Hippocampal formation (tissue), 2 donors: ENCODE data around the gene AK8.
"Not testable (repeated sequence)": the region's sequence is repeated elsewhere in the genome, so short reads cannot be mapped to it uniquely, and the experiment has no call there.

Source experiments
- DNase-seq, 2 donors: peaks; one replicate each; lab custom pipeline; 2025; lab: John Stamatoyannopoulos, UW

AK8 gene

DNA sequence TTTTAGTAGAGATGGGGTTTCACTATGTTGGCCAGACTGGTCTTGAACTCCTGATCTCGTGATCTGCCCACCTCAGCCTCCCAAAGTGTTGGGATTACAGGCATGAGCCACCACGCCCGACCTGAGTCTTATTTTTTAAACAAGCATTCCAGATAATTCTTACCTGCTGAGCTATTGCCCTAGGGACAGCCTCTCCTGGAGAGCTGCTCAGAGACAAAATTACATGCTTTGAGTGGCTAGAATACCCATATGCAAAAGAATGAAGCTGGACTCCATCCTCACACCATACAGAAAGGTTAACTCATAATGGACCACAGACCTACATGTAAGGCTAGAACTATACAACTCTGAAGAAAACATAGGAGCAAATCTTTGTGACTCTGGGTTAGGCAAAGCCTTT, 166.2 kb downstream of the AK8 start:
- DNase-seq, result no peak

GRCh38 chr9:132711152-132711551, 166.9 kb downstream of the AK8 start:
- not testable (repeated sequence) for DNase-seq

DNA sequence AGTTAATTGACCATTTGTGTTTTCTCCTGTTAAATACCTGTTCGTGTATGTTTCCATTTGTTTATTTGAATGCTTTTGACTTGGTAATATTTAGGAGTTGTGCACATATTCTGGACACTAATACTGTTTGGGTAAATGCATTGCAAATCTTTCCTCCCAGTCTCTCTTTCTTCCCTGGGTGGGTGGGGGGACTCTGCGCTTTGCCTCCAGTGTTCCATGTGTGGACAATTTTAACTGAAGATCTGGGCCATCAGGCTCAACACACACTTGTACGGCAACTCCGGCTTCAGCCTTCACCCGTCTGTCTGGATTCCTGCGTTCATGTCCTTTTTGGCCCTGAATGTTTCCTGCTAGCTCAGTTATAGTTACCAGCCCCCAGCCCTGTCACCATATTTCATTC, 167.8 kb downstream of the AK8 start:
- DNase-seq, result no peak

GRCh38 chr9:132708769-132709430, 169.2 kb downstream of the AK8 start:
- no peak for DNase-seq

DNA sequence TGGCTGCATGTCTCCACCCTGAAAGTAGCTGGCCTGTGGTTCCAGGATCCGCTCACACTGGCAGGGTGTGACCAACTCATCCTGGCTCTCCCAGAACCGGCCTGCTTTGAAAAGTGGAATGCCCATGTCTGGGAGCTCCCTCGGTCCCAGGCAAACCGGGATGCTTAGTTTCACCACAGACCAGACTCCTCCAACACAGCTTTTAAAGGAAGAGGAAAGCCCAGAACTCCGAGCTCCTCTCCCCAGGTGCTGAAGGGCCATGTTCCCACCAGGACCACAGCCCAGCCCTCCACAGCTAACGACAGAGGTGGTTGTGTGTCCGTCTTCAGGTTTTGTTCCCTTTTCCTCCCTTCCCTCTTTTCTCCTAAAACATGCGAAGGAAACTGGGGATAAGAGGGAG, 169.8 kb downstream of the AK8 start:
- DNase-seq, result no peak

DNA sequence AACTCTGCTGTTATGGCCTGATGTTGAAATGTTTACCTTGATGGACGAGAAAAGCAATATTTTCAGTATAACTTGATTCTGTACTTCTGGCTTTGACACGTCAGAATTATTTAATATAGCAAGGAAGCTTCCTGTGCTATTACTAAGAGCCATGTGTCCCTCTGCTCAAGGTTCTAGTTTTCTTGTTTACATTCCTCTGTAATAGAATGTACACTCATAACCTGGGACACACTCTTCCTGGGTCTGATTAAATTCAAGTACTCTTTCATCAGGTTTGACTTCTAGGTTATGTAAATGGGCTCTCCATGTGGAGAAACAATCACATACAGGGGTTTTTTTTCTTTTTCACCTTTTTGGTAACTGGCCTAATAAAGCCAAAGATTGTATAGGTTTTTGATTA, 174.7 kb downstream of the AK8 start:
- no peak for DNase-seq

DNA sequence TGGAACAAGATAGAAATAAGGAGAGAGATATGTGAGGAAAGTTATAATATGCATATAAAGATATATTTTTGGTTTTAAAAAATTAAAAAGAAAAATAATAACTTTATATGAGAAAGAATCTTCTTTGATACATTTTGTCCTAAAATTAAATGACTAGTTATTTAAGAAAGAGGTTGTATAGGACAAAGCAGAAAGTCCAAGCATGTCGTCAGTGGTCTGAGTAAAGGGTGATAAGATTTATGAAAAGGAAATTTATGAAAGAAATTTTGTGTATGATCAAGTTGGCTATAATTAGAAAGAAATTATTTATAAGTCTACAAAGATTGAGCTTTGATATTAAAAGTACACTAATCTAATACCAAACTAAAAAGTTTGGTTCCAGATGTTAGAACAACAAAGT, 175.8 kb downstream of the AK8 start:
- no peak for DNase-seq

DNA sequence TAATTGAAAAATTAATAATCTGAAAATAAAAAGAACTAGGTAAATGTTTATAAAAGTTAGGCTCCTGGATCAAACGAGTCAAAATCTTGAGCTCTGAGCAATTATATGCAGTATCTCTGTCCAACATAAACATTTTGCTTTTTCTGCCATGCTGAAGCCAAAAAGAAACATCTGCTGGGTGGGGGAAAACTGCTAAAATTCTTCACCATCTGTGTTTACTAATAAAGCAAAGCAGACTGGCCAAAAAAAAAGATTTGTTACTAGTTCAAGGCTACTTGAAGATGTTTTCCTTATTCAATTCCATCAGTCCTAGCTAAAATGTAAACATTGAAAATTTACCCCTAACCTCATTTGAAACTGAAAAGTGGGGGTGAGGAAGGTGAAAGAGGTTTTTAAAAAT, 178.1 kb downstream of the AK8 start:
- no peak for DNase-seq

- no peak for DNase-seq
Measured at GRCh38 chr9:132698989-132699388, 179.1 kb downstream of the AK8 start.

DNA sequence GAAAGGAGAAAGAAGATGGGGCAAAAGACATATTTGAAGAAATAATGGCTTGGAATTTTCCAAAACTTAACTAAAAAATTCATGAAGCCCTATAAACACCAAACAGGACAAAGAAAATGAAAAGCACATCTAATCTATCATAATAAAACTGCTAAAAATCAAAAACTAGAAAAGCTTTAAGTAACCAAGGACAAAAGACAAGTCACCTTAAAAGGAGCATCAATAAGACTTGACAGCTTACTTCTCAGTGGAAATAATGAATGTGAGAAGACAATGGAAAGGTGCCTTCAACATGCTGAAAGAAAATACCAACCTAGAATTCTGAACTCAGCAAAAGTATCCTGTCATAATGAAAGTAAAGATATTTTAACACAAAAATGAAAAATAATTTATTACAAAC, 180.9 kb downstream of the AK8 start:
- DNase-seq, result no peak

DNA sequence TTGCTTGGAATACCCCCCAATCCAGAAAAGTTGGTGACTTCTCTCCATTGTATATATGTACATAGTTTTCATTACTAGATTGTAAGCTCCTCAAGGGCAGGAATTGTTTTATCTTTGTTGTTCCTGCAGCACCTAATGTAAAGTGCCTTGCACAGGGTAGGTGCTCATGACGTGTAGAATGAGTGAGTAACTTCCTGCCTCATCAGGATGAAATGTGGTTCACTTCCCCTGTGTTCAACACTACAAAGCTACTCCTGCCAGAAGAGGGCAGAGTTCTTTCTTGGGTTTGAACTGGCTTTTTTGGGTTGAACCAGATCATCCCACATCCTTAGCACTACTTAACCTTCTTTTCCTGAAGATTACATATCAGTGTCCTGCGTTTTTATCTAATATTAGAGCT, 183.9 kb downstream of the AK8 start:
- no peak for DNase-seq

GRCh38 chr9:132690696-132691095, 187.4 kb downstream of the AK8 start:
- no peak for DNase-seq

GRCh38 chr9:132683873-132684272, 194.2 kb downstream of the AK8 start:
- no peak for DNase-seq

DNA sequence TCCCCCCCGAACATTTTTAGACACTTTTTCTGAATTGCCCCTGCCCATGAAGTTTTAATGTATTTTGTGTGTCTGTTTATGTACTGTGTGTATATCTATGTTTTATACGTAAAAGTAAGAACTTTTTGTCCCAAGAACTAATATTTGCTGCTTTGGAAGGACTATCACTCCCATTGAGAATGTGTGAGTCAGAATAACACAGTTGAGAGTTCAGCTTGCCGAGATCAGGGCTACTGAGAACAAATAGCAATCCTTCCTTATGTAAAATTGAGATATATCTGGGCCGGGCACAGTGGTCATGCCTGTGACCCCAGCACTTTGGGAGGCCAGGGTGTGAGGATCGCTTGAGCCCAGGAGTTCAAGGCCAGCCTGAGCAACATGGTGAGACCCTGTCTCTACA, 196.5 kb downstream of the AK8 start:
- no peak for DNase-seq

GRCh38 chr9:132679946-132680625, 198.0 kb downstream of the AK8 start:
- DNase-seq, result no peak

DNA sequence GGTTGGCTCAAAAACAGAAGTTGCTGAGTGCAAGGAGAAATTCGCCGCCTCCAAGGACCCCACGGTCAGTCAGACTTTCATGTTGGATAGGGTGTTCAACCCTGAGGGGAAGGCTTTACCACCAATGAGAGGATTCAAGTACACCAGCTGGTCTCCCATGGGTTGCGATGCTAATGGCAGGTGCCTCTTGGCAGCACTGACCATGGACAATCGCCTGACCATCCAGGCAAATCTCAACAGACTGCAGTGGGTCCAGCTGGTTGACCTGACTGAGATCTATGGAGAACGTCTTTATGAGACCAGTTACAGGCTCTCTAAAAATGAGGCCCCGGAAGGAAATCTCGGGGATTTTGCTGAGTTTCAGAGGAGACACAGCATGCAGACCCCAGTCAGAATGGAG, 200.1 kb downstream of the AK8 start:
- no peak for DNase-seq
